Measurements from ENCODE around the gene RAB14. TPM values are rescaled to one million over a fixed set of nuclear protein-coding genes. Genes with fewer than 3 reads are reported as not detected.

RAB14 gene
- 57.0 TPM for total RNA-seq

GRCh38 chr9:121201738-121202533 lies at the start of gene RAB14:
TSS of gene RAB14 (minus strand) at chr9:121201869. CDS start at chr9:121193412, 8,457 bp downstream.

Small RNA genes within 50 kb of the gene (small RNA-seq; reads per million reads assigned to genes)
- gene RN7SL181P (ENCODE audit: low replicate concordance) = not detected

Other genes starting within 250 kb of the RAB14 start
- gene C5, start 151.6 kb downstream of the RAB14 start, total RNA-seq = 9.8 TPM
- 20.8 TPM for gene CNTRL, start 126.9 kb downstream of the RAB14 start, total RNA-seq
- gene GSN, start 66.3 kb upstream of the RAB14 start, total RNA-seq = 262 TPM
- 124 TPM for gene STOM, start 168.4 kb upstream of the RAB14 start, total RNA-seq